Measurements from ENCODE around the gene MDK.

Gene MDK

DNA sequence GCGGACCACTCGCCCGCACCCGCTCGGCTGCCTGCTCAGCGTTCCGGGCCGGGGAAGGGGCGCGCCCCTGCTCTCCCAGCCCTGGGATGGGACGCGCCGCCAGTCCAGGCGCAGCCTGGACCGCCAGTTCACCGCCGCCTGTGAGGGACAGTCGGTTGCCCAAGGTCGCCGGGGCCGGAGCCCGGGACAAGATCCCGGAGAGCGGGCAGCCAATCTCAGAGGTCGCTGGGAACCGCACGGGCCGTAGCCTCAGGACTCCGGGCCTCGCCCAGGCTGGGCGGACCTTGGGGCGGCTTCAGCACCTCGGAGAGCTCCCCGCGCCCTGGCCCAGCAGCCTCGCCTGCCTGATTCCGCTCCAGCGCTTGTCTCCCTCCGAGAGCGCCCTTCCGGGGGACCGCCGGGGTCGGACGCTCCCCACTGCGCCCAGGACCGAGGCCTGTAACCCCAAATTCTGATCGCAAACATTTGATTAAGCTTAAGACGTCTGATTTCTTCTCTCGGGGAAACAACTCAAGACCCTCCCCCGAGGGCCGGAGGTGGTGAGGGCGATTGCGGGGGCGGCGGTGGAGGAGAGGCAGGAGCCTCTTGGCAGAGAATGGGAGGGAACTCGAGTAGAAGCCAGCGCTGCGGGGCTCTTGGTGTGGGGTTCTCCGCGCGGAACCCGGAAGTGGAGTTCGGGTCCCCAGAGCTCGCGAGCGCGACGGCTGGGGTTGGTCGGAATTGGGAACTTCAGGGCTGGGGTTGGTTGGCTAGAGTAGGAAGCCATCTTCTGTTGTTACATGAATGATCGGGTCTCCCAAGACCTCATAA, 11.2 kb downstream of the MDK start:
- H3K36me3 ChIP-seq (ENCODE audit: control insufficient read depth, low read length) = no peaks in the 10 kb centered on the region
- H3K4me2 ChIP-seq (ENCODE audit: low read length) = peak overlapping the region; percentile 80
- no peak overlapping the region for H3K27ac ChIP-seq (ENCODE audit: low read depth, low read length)
- no peak for TF ChIP-seq EZH2phosphoT487 (IDR thresholded peaks at IDR 0.05; ENCODE audit: borderline replicate concordance, low read length)
- TF ChIP-seq CTCF (IDR thresholded peaks at IDR 0.05; ENCODE audit: low read depth, low read length, poor library complexity, severe bottlenecking) = no peak
- no peaks in the 10 kb centered on the region for H3K79me2 ChIP-seq (ENCODE audit: control insufficient read depth, low read length)
- H3K4me1 ChIP-seq (ENCODE audit: control insufficient read depth, low read length) = peaks cover 32% of the 10 kb centered on the region
- no peaks in the 10 kb centered on the region for H3K9me3 ChIP-seq (ENCODE audit: control insufficient read depth, insufficient read depth, low read length)
- H3F3A ChIP-seq (ENCODE audit: control insufficient read depth, insufficient read depth) = no peaks in the 10 kb centered on the region; the same call in 1 of the 2 replicates
- no peaks in the 10 kb centered on the region; the same call in 1 of the 2 replicates for H4K20me1 ChIP-seq (ENCODE audit: control insufficient read depth, insufficient read depth, low read depth, low read length)
- peak overlapping the region; percentile 70 for H3K4me3 ChIP-seq (ENCODE audit: low read length)
- H3K27me3 ChIP-seq (ENCODE audit: control insufficient read depth, low read length) = peaks cover 55% of the 10 kb centered on the region
- H3K9me2 ChIP-seq (replicated peaks; ENCODE audit: control insufficient read depth, low read length) = no peaks in the 10 kb centered on the region

GRCh38 chr11:46393231-46393616, 11.8 kb downstream of the MDK start:
- H3K9me2 ChIP-seq (replicated peaks; ENCODE audit: control insufficient read depth, low read length) = no peaks in the 10 kb centered on the region
- peaks cover 28% of the 10 kb centered on the region for H3K4me1 ChIP-seq (ENCODE audit: control insufficient read depth, low read length)
- H4K20me1 ChIP-seq (ENCODE audit: control insufficient read depth, insufficient read depth, low read depth, low read length) = no peaks in the 10 kb centered on the region; the same call in 1 of the 2 replicates
- H3K27me3 ChIP-seq (ENCODE audit: control insufficient read depth, low read length) = peaks cover 49% of the 10 kb centered on the region
- TF ChIP-seq EZH2phosphoT487 (IDR thresholded peaks at IDR 0.05; ENCODE audit: borderline replicate concordance, low read length) = no peak
- no peaks in the 10 kb centered on the region; the same call in 1 of the 2 replicates for H3F3A ChIP-seq (ENCODE audit: control insufficient read depth, insufficient read depth)
- H3K36me3 ChIP-seq (ENCODE audit: control insufficient read depth, low read length) = no peaks in the 10 kb centered on the region
- H3K27ac ChIP-seq (ENCODE audit: low read depth, low read length) = no peak overlapping the region
- peak overlapping the region; percentile 80 for H3K4me2 ChIP-seq (ENCODE audit: low read length)
- H3K4me3 ChIP-seq (ENCODE audit: low read length) = peak overlapping the region; percentile 70
- H3K79me2 ChIP-seq (ENCODE audit: control insufficient read depth, low read length) = no peaks in the 10 kb centered on the region
- no peaks in the 10 kb centered on the region for H3K9me3 ChIP-seq (ENCODE audit: control insufficient read depth, insufficient read depth, low read length)

- H3K27me3 ChIP-seq (ENCODE audit: control insufficient read depth, low read length) = peaks cover 43% of the 10 kb centered on the region
- no peak overlapping the region for H3K4me3 ChIP-seq (ENCODE audit: low read length)
- TF ChIP-seq CTCF (IDR thresholded peaks at IDR 0.05; ENCODE audit: low read depth, low read length, poor library complexity, severe bottlenecking) (no peak), EZH2phosphoT487 (IDR thresholded peaks at IDR 0.05; ENCODE audit: borderline replicate concordance, low read length) (no peak)
- H3F3A ChIP-seq (ENCODE audit: control insufficient read depth, insufficient read depth) = no peaks in the 10 kb centered on the region; the same call in 1 of the 2 replicates
- H3K9me3 ChIP-seq (ENCODE audit: control insufficient read depth, insufficient read depth, low read length) = no peaks in the 10 kb centered on the region
- peaks cover 28% of the 10 kb centered on the region for H3K4me1 ChIP-seq (ENCODE audit: control insufficient read depth, low read length)
- H3K36me3 ChIP-seq (ENCODE audit: control insufficient read depth, low read length) = no peaks in the 10 kb centered on the region
- H3K4me2 ChIP-seq (ENCODE audit: low read length) = no peak overlapping the region
- no peaks in the 10 kb centered on the region for H3K9me2 ChIP-seq (replicated peaks; ENCODE audit: control insufficient read depth, low read length)
- H3K27ac ChIP-seq (ENCODE audit: low read depth, low read length) = no peak overlapping the region
- H3K79me2 ChIP-seq (ENCODE audit: control insufficient read depth, low read length) = no peaks in the 10 kb centered on the region
- no peaks in the 10 kb centered on the region; the same call in 1 of the 2 replicates for H4K20me1 ChIP-seq (ENCODE audit: control insufficient read depth, insufficient read depth, low read depth, low read length)
Measured at GRCh38 chr11:46393759-46394158, 12.3 kb downstream of the MDK start.

- H3K79me2 ChIP-seq (ENCODE audit: control insufficient read depth, low read length) = no peaks in the 10 kb centered on the region
- peaks cover 5% of the 10 kb centered on the region for H3K4me1 ChIP-seq (ENCODE audit: control insufficient read depth, low read length)
- H3K4me2 ChIP-seq (ENCODE audit: low read length) = no peak overlapping the region
- no peak for TF ChIP-seq EZH2phosphoT487 (IDR thresholded peaks at IDR 0.05; ENCODE audit: borderline replicate concordance, low read length)
- no peak for TF ChIP-seq CTCF (IDR thresholded peaks at IDR 0.05; ENCODE audit: low read depth, low read length, poor library complexity, severe bottlenecking)
- no peaks in the 10 kb centered on the region for H3F3A ChIP-seq (ENCODE audit: control insufficient read depth, insufficient read depth)
- H3K27me3 ChIP-seq (ENCODE audit: control insufficient read depth, low read length) = peaks cover 10% of the 10 kb centered on the region
- no peaks in the 10 kb centered on the region for H4K20me1 ChIP-seq (ENCODE audit: control insufficient read depth, insufficient read depth, low read depth, low read length)
- H3K9me3 ChIP-seq (ENCODE audit: control insufficient read depth, insufficient read depth, low read length) = no peaks in the 10 kb centered on the region
- H3K36me3 ChIP-seq (ENCODE audit: control insufficient read depth, low read length) = no peaks in the 10 kb centered on the region
- H3K9me2 ChIP-seq (replicated peaks; ENCODE audit: control insufficient read depth, low read length) = no peaks in the 10 kb centered on the region
- H3K27ac ChIP-seq (ENCODE audit: low read depth, low read length) = no peak overlapping the region
- no peak overlapping the region for H3K4me3 ChIP-seq (ENCODE audit: low read length)
Measured at GRCh38 chr11:46397526-46397925, 16.1 kb downstream of the MDK start.
